ENCODE results near the gene RETREG1.

The RETREG1 gene

DNA sequence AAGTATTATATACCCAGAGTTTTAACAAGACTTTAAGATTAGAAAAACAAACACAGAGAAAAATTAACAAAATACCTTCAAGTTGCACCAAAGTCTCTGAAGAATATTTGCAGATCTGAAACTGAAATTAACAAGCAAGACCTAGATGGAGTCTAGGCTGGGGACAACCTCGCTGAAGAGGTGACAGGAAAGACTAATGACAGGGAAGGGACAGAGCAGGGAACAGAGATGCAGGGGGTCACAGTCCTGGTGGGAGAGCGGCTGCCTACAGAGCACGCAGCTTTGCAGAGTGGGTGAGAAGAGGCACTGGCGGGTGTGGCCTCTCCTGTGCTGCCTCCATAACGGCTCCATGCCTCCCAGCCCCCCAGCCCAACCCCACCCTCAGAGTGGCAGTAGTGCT, 13.5 kb downstream of the RETREG1 start:
- no peak for TF ChIP-seq CTCF (IDR thresholded peaks at IDR 0.05; ENCODE audit: borderline replicate concordance, insufficient read depth, low read depth, low read length)
- H3K4me3 ChIP-seq (ENCODE audit: low read depth, low read length): no peak overlapping the region

DNA sequence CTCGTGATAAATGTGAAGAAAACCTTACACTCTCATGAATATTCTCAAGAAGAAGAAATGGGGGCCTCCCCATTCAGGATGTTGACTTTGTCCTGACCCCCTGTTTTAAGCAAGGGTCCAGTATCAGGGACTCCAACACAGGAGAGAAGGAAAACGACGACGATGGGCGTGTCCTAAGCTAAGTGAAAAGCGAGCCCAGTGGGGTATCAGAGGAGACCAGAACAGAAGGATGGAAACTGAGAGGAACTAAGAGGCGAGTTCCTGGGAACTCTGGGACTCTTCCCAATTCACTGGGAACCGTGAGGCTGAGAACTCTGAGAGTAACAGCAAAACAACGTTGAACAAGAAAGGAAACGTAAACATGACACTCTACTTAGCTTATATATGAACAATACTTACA, 14.6 kb downstream of the RETREG1 start:
- TF ChIP-seq CTCF (IDR thresholded peaks at IDR 0.05; ENCODE audit: borderline replicate concordance, insufficient read depth, low read depth, low read length): no peak
- no peak overlapping the region for H3K4me3 ChIP-seq (ENCODE audit: low read depth, low read length)

GRCh38 chr5:16600946-16601345, 15.9 kb downstream of the RETREG1 start:
- TF ChIP-seq CTCF (IDR thresholded peaks at IDR 0.05; ENCODE audit: borderline replicate concordance, insufficient read depth, low read depth, low read length): no peak
- H3K4me3 ChIP-seq (ENCODE audit: low read depth, low read length): no peak overlapping the region

- TF ChIP-seq CTCF (IDR thresholded peaks at IDR 0.05; ENCODE audit: borderline replicate concordance, insufficient read depth, low read depth, low read length): no peak
- no peak overlapping the region for H3K4me3 ChIP-seq (ENCODE audit: low read depth, low read length)
Measured at GRCh38 chr5:16600397-16600796, 16.4 kb downstream of the RETREG1 start.

DNA sequence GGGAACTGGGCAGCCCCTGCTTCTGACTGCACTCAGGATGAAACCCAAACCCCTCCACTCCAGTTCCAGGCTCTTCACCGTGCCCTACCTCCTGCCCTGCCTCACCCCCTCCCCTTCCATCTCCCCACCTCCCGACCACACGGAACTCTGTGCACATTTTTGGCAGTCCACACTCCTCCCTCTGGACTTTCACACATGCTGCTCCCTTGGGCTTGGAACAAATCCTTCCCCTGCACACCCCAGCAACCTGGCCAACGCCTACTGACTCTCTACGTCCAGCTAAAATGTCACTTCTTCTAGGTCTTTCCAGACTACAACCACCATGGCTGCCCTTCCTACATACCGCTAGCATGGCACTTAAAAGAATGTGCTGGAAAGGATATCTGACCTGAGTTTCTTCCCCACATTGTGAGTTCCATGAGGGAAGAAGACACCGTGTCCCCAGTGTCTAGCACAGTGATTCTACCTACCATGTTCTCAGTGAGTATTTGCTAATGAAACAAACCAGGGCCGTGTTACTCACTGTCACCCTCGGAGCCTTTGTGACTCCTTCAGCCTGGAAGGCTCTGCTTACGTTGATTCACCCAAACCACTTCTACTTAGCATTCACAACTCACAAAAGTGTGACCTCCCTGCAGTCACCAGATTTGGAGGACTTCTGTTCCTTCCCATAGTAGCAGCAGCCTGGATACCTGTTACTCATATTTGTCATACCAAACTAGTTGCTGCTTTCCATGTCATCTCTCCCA, 18.7 kb downstream of the RETREG1 start:
- H3K4me3 ChIP-seq (ENCODE audit: low read depth, low read length): no peak overlapping the region
- no peak for TF ChIP-seq CTCF (IDR thresholded peaks at IDR 0.05; ENCODE audit: borderline replicate concordance, insufficient read depth, low read depth, low read length)

DNA sequence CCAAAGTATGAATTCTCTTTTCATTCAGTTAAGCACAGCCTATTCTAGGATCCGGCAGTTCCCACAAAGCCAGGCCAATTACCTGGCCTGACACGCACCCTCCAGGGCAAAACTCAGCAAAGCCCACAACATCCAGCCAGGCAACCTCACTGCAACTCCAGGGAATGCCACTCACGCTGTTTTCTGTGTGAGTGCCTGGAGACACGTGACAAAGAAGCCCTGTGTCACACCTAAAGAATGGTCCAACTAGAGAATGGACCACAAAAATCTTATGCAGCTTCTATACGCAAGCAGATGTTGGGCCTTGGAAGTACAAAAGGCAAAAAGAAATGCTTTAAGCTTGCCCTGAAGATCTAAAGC, 20.2 kb downstream of the RETREG1 start:
- TF ChIP-seq CTCF (IDR thresholded peaks at IDR 0.05; ENCODE audit: borderline replicate concordance, insufficient read depth, low read depth, low read length): no peak

GRCh38 chr5:16595881-16596580, 20.8 kb downstream of the RETREG1 start:
- no peak for TF ChIP-seq CTCF (IDR thresholded peaks at IDR 0.05; ENCODE audit: borderline replicate concordance, insufficient read depth, low read depth, low read length)
- no peak overlapping the region for H3K4me3 ChIP-seq (ENCODE audit: low read depth, low read length)

More for the DNA sequence above, 20.2 kb downstream of the RETREG1 start:
- H3K4me3 ChIP-seq (ENCODE audit: low read depth, low read length): no peak overlapping the region
